Stimulated activated CD4-positive, alpha-beta T cell treated with anti-CD3 and anti-CD28 coated beads, Interleukin-4, amount 100 ng/mL, for 24 hours (primary cell): ENCODE measurements around the gene OR1N1.
A peak's percentile ranks its signal among the peaks of the same experiment; 100 is the strongest.
"Not testable (repeated sequence)": the region's sequence is repeated elsewhere in the genome, so short reads cannot be mapped to it uniquely, and the experiment has no call there.

Experiments
- DNase-seq: peaks from one replicate; pipeline ENCODE4 v3.0.0-alpha.2; 2020

The OR1N1 gene

GRCh38 chr9:122527193-122527592 lies at the start of gene OR1N1:
TSS of gene OR1N1 (minus strand) at chr9:122527293. CDS start at chr9:122527293, 0 bp downstream.
- DNase-seq: no peak

GRCh38 chr9:122572456-122572855 lies 45.4 kb upstream of the OR1N1 start:
- DNase-seq: no peak

GRCh38 chr9:122567901-122568300 lies 40.8 kb upstream of the OR1N1 start:
- DNase-seq: no peak

- DNase-seq: no peak
Measured at GRCh38 chr9:122562134-122562760, 35.2 kb upstream of the OR1N1 start.

- DNase-seq: no peak
Measured at GRCh38 chr9:122561446-122561845, 34.4 kb upstream of the OR1N1 start.

GRCh38 chr9:122552812-122553211 lies 25.7 kb upstream of the OR1N1 start, which contains the start of gene OR1N2:
TSS of gene OR1N2 (plus strand) at chr9:122553112. CDS start at chr9:122553212, 100 bp downstream.
- no peak for DNase-seq

- no peak for DNase-seq
Measured at GRCh38 chr9:122551371-122551770, 24.3 kb upstream of the OR1N1 start.

GRCh38 chr9:122546196-122546595 lies 19.1 kb upstream of the OR1N1 start:
- DNase-seq: no peak

GRCh38 chr9:122538757-122539156 lies 11.7 kb upstream of the OR1N1 start:
- no peak for DNase-seq

GRCh38 chr9:122537066-122537465 lies 10.0 kb upstream of the OR1N1 start:
- not testable (repeated sequence) for DNase-seq

GRCh38 chr9:122536134-122536533 lies 9.0 kb upstream of the OR1N1 start:
- no peak for DNase-seq

- not testable (repeated sequence) for DNase-seq
Measured at GRCh38 chr9:122531157-122531556, 4.1 kb upstream of the OR1N1 start.

- DNase-seq: peak; percentile 4
Measured at GRCh38 chr9:122526602-122527001, 491 bp downstream of the OR1N1 start.

- DNase-seq: no peak
Measured at GRCh38 chr9:122519376-122519775, 7.7 kb downstream of the OR1N1 start.

- no peak for DNase-seq
Measured at GRCh38 chr9:122518841-122519240, 8.3 kb downstream of the OR1N1 start, which contains the start of gene OR1J4. TSS of gene OR1J4 (plus strand) at chr9:122519141. CDS start at chr9:122519141, 0 bp downstream.

GRCh38 chr9:122518226-122518625 lies 8.9 kb downstream of the OR1N1 start:
- no peak for DNase-seq

- DNase-seq: no peak
Measured at GRCh38 chr9:122510502-122510901, 16.6 kb downstream of the OR1N1 start, which contains the start of gene OR1J2. TSS of gene OR1J2 (plus strand) at chr9:122510802. CDS start at chr9:122510802, 0 bp downstream.

GRCh38 chr9:122506964-122507363 lies 20.1 kb downstream of the OR1N1 start:
- DNase-seq: no peak

GRCh38 chr9:122498883-122499288 lies 28.2 kb downstream of the OR1N1 start:
- DNase-seq: peak; percentile 17

- no peak for DNase-seq
Measured at GRCh38 chr9:122479062-122479461, 48.0 kb downstream of the OR1N1 start.

GRCh38 chr9:122477826-122478225 lies 49.3 kb downstream of the OR1N1 start, which contains the start of gene OR1J1:
TSS of gene OR1J1 (minus strand) at chr9:122477926. CDS start at chr9:122477926, 0 bp downstream.
- no peak for DNase-seq

- DNase-seq: no peak
Measured at GRCh38 chr9:122477346-122477745, 49.7 kb downstream of the OR1N1 start.
